T follicular helper cell (primary cell): ENCODE measurements around the gene FAM156A.
"Not testable (repeated sequence)": the region's sequence is repeated elsewhere in the genome, so short reads cannot be mapped to it uniquely, and the experiment has no call there.

Experiments
- DNase-seq: peaks from one replicate; pipeline ENCODE4 v3.0.0-alpha.2; 2020; ENCODE audit warnings: low read depth
- total RNA-seq, 2 experiments: gene quantifications; one replicate each; lab custom pipeline; 2026; lab: John Stamatoyannopoulos, UW

Gene FAM156A
- 0.26 to 0.30 reads per million in 2 experiments for total RNA-seq

- not testable (repeated sequence) for DNase-seq
Observed at GRCh38 chrX:52958113-52958959, at the start of gene FAM156A. TSS of gene FAM156A (minus strand) at chrX:52958518. CDS start at chrX:52948588, 9,930 bp downstream.

- DNase-seq = no peak
Observed at GRCh38 chrX:53005327-53005726, 47.0 kb upstream of the FAM156A start.

DNA sequence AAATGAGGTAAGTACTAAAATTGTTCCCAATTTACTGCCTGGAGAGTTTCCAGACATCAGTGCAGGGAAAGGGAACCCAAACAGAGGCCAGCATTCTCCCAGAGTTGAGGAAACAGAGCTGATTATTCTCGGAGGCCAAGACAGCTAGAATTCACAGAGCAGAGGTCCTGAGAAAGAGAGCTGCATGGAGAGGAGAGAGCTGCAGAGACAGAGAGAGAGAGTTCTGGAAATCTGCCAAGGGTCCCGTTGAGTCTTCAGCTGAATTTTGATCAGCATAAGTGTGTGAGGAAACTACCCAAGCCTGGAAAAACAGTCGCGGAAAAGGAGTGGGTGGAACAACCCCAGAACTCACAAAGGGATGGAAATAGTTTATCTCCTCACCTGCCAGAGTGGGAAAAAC, 46.5 kb upstream of the FAM156A start:
- no peak for DNase-seq

- DNase-seq = no peak
Observed at GRCh38 chrX:53004038-53004437, 45.7 kb upstream of the FAM156A start.

DNA sequence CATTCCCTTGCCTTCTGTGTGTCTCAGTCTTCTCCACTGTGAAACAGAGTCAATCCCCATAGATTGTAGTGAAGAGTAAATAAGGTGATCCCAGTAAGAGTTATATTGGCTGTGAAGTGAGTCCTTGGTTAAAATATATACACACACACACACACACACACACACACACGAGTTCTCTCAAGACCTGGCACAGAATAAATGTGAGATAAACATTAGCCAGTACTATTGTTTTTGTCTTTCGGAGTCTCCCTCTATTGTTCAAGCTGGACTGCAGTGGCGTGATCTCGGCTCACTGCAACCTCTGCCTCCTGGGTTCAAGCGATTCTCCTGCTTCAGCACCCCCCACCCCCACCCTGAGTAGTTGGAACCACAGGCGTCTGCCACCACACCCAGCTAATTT, 44.8 kb upstream of the FAM156A start:
- DNase-seq = no peak

DNA sequence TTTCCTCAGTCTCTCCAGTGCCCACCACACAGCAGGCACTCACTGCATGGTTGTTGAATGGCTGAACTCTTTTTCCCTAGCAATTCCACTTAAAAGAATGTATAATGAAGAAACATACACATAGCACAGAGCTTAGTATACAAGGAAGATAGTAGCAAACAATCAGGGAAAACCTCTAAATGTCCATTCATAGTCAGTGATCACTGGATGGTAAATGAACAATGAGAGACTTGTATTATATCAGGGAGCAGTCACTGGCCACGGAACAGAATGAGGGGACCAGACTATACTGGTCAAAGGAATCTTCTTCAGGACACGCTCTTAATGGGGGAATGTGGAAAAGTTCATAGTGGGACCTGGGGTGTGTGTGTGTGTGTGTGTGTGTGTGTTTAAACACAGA, 43.6 kb upstream of the FAM156A start:
- no peak for DNase-seq

DNA sequence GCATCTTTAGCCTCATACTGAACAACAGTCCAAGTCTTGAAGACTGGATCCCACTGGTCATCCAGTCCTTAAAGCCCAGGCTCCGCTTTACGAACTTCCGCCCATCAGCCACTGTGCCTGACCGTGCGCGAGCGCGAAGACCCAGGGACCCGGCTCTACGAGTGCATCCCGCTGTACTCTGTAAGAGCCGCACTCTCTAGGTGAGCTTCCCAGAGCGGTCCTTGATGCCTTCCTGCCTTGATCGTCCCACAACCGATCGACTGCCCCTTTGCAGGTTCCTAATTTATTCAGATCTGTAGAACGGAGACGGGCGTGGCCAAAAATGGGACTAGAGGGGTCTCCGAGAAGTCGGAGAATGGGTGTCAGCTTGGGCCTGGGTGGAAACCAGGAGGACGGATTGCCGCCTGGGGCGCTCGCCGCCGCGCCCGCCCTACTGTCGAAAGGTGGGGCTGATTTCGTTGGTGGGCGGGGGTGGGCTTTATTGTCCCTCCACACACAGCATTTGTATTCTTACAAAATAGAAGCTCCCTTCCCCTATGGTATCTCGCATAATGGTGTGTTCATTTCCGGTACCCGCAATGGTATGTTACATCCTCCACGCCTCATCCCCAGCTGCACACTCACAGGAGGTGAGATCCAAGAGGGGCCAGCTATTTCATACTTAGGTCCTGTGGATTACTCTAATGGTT, 42.3 kb upstream of the FAM156A start:
- no peak for DNase-seq

DNA sequence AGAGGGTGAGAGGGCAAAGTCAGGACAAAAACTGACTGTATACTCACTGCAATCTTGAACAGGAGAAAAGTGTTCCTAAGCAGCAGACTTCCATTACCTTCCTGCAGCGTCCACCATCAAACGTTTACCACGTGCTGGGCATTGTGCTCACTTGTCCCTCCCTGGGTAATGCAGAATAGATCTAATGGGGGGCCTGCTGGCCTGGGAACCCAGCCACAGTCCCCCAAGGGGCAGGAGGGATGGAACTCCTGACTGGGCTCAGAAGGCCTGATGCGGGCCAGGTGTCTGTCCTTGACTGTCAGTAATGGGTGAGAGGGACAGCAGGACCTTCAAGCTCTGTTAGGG, 37.6 kb upstream of the FAM156A start:
- no peak for DNase-seq

- peak; percentile 83 for DNase-seq
Observed at GRCh38 chrX:52995135-52995986, 37.0 kb upstream of the FAM156A start.

DNA sequence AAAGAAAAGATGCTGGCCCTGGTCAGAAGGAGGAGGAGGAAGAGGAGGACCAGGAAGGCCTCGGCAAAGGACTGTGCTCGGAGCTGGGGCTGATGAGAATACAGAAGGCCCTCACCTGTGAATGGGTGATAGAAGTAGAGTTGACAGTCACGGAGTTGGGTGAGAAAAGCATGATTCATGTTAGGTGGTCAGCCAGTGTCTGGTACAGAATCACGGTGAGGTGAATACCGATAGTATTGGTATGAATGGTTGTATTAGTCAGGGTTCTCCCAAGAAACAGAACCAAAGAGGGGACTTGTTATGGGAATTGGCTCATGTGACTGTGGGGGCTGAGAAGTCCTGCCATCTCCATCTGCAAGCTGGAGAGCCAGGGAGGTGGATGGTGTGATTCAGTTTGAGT, 32.5 kb upstream of the FAM156A start:
- DNase-seq = no peak

DNA sequence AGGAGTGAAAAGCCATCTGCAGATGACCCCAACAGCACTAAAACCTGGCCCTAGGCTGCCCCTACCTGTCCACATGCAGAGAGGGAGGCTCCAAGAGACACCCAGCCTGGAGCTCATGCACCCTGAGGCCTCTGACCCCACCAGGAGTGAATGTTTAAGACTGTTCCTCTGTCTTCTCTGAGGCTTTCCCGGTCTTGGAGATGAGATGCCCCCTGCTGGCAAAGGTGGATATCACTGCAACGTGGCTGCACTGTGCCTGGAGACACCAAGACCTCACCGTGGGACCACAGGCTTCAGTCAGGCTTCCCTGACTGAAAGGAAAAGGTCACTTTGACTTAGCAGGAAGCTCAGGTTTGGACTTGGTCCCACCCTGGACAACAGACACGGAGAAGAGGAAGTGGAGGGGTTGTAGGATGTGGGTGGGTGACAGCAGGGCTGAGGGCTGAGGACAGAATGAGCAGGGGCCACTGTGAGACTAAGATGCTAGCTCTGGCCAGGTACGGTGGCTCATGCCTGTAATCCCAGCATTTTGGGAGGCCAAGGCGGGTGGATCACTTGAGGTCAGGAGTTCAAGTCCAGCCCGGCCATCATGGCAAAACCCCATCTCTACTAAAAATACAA, 31.8 kb upstream of the FAM156A start:
- DNase-seq = peak; percentile 29

DNA sequence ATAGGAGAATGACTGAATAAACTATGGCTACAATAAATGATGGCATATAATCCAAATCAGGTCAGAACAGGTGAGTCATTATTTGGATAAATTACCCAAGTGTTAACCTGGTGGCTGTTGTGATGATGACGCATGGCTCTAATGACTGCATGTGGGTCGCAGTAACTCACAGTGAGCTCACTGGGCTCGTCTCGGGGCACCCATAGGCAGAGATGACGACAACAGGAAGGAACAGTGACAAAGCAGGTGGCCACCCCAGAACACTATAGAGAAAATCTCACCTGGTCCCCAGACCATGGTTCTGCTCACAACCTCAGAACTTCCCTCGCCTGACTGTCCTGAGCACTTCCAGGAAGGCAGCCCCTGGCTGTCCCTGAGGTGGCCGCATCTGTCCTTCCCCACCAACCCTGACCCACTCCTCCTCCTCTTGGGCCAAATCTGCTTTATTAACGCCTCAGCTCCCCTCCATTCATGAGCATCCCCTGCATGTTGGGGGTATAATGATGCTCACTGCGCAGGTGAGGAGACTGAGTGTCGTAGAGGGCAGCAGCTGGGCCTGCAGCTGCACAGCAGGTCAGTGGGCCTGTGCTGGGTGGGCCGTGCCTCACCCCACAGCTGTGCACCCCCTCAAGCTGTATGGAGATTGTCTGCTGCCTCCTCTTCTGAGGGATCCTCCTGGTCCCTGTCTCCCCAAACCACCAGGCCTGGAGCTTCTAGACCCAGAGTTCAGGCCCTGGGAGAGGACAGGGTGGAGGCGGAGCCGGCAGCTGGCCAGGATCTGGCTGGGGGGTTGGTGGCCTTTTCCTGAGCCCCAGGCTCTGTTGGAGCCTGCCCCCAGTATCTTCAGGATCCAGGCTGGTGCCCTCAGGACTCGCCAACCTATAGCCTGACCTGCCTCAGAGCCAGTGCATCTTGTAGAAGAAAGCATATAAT, 30.9 kb upstream of the FAM156A start:
- no peak for DNase-seq

DNA sequence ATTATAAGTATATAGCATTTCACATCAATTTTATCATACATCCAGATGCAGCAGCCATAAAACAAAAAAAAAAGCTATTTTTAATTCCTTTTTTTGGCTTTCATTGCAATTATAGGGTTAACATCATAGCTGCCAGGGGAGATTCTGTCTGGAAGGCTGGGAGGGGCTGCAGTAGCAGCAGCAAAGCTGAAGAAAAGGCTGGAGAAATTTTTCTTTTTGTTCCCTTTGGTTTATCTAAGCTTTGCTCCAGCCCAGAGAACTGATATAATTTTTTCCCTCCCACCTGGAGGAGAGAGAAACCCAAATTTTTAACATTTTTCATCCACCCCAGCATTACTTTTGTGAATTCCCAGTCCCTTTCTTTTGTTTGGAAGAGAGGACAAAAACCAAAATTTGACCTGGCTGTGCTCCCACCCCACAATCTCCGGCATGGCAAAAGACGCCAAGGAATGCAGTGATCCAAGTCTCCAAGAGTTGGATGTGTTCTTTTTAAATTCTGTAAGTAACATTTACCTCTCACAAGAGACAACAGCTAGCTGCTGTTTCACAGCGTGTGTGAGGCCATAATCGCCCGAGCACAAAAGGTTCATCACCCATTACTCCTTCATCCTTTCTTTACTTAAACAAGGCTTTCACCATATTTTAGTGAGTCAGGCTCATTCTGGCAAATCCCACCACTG, 25.1 kb upstream of the FAM156A start:
- DNase-seq = no peak

- no peak for DNase-seq
Observed at GRCh38 chrX:52979993-52980392, 21.7 kb upstream of the FAM156A start.

GRCh38 chrX:52979568-52979967, 21.2 kb upstream of the FAM156A start:
- no peak for DNase-seq

GRCh38 chrX:52977953-52978352, 19.6 kb upstream of the FAM156A start:
- no peak for DNase-seq

GRCh38 chrX:52975576-52975975, 17.3 kb upstream of the FAM156A start:
- not testable (repeated sequence) for DNase-seq

GRCh38 chrX:52974336-52974992, 16.1 kb upstream of the FAM156A start:
- not testable (repeated sequence) for DNase-seq

DNA sequence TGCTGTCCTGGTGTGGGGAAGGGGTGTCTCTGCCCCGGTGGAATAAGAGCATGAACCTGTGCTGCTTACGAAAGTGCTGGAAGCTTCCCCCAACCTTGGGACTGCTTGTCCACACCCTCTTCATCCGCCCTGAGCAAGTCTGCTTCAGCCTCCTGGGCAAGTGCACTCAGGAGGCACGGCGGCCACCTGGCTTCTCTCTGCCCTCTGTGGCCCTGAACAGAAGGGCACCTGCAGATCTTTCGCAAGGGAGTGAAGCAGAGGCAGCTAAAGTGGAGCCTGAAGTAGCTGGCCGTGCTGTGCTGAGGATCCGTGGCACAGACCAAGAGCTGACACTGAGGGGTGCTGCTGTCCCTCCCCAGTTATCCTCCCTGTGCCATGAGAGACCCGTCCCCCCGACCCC, 9.6 kb upstream of the FAM156A start:
- DNase-seq = not testable (repeated sequence)
